Activated CD8-positive, alpha-beta memory T cell treated with anti-CD3 and anti-CD28 coated beads for 4 hours (primary cell): ENCODE measurements around the gene KLHL29.

Source experiments
- DNase-seq, 2 donors: peaks; one replicate each; pipeline ENCODE4 v3.0.0-alpha.2; 2020; ENCODE audit warnings: low read depth in 2 of 2

The KLHL29 gene

GRCh38 chr2:23615216-23616020, 230.4 kb downstream of the KLHL29 start:
- DNase-seq, result no peak

DNA sequence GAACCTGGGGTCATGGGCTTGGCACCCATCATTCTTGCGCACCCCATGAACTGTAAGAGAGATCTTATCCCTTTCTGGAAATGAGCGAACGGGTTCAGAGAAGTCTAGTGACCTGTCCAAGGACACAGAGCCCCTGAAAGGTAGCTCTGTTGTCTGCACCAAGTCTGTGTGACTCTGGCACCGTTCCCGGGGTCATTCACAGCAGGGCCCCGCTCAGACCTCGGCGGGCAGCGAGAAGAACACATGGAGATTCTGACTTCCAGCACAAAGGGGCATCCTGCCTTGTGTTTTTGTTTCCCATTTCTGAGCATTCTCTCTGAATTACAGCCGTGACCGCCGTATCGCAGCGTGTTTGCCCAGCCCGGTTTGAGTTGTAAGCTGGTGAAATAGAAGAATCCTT, 231.7 kb downstream of the KLHL29 start:
- DNase-seq, result no peak

DNA sequence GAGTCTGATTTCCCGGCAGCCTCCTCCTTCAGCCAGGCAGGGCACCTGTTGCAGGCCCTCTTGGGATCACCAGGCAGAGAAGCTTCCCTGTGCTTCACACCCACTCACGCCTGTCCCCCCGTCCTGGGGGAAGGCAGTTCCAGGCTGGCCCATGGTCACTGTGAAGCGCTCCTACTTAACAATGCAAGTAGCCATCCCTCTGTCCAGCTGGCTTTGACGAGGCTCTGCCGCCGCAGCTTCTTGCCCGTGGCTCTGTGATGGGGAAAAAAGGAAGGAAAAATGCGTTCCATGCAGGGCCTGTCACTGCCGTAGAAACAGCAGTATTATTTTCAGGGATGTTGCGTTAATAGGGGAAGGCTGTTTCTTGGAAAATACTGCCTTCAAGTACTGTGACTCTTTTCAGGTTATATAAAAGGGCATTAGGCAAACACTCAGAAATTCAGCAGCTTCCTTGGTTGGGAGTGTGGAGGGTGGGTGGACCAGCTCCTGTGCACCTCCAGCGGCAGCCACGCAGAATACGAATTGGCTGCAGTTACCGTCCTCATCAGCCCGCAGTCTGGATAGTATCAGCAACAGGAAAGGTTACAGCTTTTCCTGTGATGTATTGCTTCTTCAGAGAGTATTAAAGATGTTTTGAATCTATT, 232.3 kb downstream of the KLHL29 start:
- no peak for DNase-seq

DNA sequence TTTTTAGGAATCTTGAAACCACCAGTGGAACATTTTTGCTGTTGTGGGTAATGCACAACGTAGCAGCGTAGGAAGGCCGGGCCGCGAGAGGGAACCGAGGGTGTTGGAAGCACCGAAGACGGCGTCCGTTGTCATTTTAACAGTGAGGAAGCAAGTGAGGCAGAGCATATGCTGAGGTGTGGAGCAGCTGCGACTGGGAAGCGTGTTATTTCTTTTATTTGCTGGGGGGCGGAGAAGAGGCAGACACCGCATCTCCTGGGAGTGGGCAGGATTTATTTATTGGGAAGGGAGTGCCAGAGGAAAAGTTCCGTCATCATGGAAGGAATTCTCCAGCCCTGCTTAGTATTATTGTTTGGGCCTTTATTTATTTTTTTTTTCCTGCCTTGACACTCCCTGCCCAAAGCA, 232.8 kb downstream of the KLHL29 start:
- no peak for DNase-seq

DNA sequence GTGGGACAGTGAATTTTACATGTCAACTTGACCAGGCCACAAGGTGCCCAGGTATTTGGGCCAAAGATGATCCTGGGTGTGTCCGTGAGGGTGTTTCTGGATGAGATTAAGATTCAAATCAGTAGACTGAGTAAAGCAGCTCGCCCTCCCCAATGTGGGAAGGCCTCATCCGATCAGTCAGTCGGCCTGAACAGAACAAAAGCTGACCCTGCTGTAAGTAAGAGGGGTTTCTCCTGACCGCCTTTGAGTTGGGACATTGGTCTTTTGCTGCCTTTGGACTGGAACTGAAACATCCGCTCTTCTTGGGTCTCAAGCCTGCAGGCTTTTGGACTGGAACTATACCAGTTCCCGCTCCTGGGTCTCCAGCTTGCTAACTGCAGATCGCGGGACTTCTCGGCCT, 233.3 kb downstream of the KLHL29 start:
- DNase-seq, result no peak

DNA sequence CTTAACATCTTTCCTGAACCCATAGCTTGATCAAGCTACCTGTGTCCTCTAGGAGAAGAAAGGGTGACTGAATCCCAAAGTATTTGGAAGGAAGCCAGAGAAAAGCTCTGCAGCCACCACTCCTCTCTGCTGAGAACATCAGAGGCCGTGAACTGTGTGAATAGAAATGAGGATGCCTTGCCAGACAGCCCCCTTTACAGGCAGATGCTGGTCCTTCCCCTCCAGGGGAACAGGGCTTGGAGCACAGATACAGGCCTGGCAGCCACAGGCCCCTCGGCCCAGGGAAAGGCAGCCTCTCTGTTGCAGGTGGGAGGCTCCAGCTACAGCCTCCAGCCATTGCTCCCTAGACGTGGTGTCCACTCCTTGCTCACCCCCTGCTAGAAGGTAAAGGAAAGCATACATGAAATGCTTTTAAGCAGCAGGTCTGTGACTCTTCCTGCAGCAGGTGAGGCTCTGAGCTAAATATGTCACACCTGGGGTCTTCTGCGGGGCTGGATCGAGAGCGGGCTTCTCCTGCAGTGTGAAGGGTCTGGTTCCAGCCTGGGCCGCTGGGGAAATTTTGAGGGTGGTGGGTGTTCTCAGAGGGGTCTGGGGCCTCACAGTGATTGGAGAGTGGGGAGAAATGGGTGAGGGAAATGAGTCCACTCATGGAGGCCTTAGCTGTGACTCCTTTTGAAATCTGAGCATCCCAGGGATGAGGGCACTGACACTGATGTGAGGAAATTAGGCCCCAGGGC, 234.0 kb downstream of the KLHL29 start:
- DNase-seq, result no peak

GRCh38 chr2:23619941-23620340, 235.0 kb downstream of the KLHL29 start:
- DNase-seq, result no peak

GRCh38 chr2:23620841-23621341, 235.9 kb downstream of the KLHL29 start:
- no peak for DNase-seq

- DNase-seq, result no peak
Observed at GRCh38 chr2:23621616-23622015, 236.6 kb downstream of the KLHL29 start.

GRCh38 chr2:23622466-23622865, 237.5 kb downstream of the KLHL29 start:
- DNase-seq, result no peak

DNA sequence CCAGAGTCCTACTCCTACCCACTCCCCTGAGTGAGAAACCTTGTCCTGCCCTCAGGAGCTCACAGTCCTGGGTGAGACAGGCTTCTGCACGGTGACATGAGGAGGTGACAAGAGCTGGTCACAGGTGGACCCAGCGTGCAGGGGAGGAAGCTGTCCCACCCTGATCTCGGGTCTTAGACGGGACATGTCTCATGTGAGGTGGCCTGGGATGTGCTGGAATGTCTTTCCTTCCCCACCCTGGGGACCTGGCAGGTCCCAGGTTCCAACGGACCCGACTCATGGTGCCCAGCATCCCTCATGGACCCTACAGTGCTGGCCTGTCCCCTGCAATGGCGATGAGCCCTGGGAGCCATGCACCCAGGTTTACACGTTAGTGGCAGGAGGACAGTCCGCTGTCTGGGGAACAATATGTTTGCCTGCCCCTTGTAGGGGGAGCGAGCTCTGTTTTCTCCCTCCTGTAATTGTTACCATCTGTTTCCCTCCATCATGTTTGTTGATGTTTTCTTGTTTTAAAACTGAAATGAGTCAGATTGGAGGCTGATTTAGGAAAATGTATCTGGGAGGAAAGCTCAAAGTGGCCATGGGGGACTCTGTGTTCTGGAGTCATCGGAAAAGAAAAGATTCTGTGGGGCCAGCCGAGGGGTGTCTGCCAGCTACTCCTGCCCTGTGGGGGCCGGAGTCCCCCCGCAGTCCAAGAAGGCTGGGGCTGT, 238.1 kb downstream of the KLHL29 start:
- DNase-seq, result no peak

DNA sequence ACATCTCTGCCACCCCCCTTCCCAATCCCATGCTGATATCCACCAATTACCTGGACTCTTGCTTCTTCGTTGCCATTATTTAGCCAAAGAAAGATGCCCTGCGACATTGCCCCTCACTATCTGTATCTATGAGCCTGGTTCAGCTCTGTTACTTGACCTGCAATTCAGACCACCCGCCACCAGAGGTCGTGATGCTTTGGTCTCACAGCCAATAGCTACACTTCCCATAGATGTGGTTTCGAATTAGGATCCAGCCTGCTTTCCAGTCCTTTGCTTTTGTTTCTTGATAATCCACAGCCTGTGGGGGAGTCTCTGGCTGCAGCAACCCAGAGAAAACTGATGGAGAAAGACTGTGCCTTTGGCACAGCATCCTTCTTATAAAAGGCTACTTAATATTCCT, 239.4 kb downstream of the KLHL29 start:
- DNase-seq, result no peak

DNA sequence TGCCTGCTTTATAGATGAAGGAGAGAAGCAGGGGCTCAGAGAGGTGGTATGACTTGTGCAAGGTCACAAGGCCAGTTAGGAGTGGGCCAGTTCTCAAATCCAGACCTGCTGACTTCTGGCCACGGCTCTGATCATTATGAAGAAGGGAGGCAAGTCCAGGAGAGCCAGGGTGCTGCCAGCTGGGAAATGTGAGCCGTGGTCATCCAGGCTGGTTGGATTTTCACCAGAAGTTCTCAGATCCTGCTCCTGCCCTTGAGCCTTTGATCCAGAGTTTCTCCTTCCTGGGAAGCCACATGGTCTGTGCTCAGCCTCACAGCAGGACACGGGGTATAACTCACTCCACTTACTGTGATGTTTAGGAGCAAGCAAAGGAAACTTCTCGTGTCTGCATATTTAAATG, 239.9 kb downstream of the KLHL29 start:
- no peak for DNase-seq

- DNase-seq, result no peak
Observed at GRCh38 chr2:23625726-23626125, 240.7 kb downstream of the KLHL29 start.

DNA sequence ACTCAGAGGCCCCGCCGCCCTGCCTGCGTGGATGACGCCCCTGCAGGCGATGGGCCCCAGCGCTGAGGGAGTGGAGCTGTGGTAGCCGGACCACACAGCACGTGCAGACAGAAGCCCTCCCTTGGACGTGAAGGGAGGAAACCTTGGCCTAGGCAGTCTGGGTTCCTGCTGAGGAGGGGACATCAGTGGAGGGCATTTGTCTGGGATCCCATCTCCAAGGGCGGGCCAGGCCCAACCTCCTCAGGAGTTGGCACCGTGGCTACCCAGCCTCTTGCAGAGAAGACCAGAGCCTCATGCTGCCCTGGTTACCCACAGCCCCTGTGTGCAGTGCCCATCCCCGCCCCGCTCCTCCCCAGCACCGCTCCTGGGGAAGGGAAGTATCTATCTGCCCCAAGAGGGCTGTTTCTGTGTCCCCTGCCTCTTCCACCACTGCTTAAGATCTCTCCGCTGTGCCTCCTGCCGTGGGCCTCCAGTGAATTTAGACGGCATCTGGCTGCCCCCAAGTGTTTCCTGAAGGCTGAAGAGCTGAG, 241.8 kb downstream of the KLHL29 start:
- DNase-seq, result no peak

- no peak for DNase-seq
Observed at GRCh38 chr2:23627236-23628009, 242.4 kb downstream of the KLHL29 start.

DNA sequence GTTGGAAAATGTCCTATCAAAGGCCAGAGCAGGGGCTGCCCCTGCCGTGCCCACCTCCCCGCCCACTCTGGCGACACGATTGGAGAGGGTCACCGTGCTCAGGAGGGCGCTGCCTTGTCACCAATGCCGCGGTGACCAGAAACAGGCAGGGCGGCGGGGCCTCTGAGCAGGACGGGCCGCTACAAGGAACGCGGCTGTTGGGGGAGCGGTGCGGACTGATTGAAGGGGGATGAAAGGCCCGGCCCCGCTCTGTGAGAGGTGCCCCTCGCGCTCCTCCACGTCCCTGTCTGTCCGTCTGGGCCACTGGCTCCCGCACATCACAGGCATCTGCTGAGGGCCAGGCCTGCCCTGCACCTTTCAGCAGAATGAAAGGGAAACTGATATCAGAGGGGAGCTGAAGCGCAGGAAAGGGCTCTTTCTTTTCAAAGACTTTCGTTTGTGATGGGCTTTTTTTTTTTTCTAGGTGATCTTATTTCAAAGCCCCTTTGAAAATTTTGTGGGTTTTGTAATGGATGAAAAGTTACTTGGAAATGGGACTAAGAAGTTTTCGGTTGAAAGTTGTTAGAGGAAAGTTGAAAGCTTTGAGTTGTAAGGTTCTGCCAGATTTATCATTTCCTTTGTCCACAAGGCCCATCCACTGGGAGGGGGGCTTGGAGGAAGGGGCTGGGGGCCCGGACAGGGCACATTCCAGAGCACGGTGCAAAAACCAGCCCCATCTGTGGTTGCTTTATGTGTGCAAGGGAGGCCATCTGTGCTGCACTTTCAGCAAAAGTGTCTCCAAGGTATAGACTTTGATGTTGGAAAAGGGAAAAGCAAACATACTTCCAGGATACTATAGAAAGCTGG, 244.2 kb downstream of the KLHL29 start:
- DNase-seq, result no peak

DNA sequence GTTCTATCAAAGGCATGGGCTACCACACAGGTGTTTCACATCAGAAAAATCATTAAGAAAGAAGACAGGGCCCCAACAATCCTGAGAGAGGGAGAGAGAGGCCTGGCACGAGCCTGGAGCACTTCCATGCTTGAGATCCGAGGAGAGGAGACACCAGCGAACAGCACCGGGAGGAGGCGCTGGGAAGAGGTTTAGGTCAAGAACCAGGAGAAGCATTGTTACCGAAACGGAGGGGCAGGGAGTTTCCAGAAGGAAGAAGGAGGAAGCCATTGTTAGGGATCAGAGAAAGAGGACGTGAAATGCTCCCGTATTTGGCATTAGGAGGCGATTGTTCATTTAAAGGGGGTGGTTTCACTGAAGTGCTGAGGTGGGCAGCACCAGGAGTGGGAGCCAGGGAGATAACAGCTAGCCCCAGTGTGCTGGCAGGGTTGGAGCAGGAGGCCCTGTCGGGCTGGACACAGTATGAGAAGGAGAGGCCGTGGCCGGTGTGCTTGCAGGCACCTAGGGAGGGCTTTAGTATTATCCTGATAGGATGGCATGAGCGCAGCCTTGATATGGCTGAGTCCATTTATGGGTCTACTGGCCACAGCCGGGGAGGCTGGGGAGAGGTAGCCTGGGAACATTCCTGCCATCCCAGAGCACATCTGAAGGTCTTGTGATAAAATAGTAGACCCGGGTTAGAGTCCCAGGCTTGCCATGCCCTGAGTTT, 244.9 kb downstream of the KLHL29 start:
- DNase-seq, result no peak

DNA sequence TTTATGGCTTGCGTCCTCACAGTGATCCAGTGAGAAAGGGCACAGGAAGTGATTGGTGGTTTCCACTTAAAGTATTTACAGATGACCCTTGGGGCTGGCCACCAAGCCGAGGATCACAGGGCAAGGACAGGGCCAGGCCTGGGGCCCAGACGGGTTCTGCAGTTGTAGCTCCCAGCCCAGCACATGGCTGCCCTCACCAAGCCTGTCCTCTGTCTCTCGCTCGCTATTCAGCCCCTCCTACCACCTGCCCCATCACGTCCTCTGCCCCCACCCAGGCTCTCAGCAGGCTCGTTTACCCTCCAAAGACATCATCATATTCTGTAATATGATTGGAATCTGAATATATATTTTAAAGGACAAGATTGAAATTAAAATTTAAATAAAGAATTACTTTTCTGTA, 246.0 kb downstream of the KLHL29 start:
- no peak for DNase-seq
